Smooth muscle cell of the brain vasculature (primary cell): Measurements from ENCODE around the gene CADM1.

Experiments used
- DNase-seq: peaks from one replicate; pipeline ENCODE4 v3.0.0-alpha.2; 2012; ENCODE audit warnings: low read depth, low spot score

The CADM1 gene

DNA sequence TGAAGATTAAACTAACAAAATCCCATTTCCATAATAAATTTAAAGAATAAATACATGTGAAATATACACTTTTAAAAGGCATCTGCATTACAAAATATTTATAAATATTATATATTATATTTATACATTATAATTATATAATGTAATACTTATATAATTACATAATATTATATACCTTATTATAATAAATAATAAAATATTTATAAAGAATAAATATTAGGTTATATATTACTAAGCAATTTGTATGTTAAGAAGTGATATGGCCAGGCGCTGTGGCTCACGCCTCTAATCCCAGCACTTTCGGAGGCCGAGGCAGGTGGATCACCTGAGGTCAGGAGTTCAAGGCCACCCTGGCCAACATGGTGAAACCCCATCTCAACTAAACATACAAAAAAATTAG, 97.8 kb downstream of the CADM1 start:
- DNase-seq, result no peak

DNA sequence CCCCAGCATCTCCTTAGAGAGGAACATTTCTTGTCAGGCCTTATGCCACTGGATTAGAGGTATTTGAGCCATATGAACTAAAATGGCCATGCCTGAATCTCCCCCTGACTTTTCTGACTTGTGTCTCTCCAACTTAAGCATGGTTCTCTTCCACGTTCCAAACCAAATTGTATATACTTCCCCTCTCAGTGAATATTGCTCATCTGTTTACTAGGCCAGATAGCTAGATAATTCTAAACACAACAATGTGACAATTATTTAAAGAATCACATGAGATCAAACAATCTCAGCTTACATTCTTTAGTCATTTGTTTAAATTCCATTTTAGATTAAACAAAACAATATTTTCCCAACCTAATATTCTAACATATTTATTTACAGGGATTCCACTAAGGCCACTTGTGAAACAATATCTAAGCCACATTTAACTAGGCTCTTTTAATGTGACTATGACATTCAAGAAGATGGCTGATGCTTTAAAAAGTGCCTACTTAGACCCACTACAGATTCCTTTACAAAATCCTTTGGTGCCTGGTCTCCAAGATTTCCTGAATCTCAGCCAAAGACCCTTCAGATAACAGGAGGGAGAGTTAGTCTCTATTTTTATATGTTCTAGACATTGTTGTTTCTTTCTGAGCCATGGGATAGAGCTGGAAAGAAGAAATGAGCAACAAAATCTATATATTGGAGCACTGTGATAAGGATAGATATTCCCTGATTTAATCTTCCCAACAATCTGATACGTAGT, 105.7 kb downstream of the CADM1 start:
- no peak for DNase-seq

DNA sequence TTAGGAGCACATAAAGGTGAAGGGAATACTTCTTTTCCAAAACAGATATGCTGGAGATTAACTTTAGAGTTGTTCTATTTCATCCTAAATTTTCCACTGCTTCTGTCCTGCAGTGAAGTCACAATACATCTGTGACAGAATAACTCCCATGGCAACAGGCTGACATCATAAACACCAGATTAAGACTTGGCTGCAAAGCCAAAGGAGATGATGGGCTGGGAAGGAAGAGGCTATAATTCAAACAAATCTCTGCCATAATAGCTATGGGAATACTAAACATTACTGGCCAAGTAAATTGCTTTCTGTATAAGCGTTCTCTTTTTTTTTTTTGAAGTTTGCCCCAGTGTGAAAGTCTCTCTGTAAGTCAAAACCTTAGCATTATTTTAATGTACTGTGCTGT, 107.7 kb downstream of the CADM1 start:
- DNase-seq, result no peak

DNA sequence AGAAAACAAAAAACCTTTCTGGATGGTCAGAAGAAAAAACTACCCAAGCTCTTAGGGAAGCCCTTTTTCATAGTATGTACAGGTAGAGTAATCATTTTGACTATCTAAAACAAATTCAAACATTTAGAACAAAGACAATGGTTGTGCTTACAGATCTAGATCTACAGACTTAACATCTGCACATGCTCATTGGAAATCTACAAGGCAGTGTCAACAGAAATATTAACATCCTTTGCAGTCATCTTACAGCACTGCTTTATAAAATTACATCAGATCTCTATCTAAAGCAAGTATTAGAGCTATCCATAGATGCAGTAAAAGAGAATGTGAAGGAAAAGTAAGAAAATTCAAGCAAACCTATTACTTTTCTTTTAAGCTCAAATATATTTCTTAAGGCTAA, 110.3 kb downstream of the CADM1 start:
- no peak for DNase-seq

DNA sequence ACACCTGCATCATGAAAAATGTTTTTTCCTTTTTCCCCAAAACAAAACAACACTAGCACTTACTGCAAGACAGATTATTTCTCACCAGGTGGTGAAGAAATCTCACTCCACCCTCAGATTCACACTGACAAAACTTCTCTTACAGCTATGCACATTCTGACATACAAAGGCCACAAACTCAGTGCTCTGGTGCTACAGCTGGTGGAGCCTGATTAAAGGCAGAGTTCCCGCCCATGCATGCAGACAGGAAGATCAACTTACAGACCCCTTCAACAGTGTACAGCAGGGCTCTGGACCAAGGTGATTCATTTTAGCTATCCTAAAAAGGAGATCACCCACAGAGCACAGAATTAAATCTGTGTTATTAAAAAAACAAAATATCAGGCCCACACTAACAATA, 112.6 kb downstream of the CADM1 start:
- no peak for DNase-seq

DNA sequence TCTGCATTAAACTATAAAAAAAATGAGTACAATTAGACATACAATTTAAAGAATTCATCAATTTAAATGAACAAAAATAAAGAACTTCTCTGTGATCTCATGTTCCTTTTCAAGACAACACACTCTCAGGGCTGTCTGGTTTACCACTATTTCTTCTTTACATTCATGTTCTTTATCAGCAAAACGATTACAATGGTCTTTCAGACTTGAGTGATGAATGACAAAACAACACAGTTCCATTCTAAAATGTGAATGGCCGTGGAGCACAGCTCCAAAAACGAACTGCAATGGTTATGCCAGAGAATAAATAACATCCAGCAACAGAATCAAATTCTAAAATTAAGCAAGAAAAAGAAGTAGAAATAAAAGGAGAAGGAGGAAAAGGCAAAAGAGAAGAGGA, 113.1 kb downstream of the CADM1 start:
- no peak for DNase-seq

DNA sequence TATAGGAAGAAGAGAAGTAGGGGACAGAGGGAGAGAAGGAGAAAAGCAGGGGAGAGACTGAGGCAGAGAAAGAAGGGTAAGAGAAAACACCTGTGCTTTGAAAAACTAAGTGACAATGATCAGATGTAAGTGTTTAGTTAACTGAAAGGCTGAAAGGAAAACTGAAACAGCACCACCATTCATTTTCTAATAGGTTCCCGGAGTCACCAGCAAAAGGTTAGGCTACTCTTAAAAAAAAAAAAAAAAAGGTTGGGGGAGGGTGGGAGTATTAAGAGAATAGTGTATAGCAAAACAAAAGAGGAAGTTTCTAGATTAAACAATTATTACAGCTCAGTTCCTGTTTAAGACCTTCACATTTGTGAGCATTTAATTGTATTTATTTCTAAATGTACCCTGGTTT, 113.8 kb downstream of the CADM1 start:
- no peak for DNase-seq

DNA sequence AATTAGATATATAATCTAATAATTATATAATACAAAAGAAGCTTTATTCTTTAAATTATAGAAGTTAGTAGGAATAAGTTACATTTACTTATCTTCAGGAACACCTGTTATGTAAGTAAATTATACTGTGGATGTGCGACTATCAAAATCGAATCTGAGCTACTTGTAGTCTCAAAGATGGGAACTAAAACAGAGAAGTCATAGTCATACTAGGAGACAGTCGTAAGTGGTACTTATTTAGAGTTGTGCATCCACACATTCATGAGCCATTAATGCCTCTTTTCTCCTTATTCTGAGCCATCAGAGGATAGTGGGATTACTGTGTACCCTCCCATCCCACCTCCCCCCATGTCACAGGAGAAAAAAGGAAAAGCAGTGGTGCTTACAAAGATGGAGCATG, 114.4 kb downstream of the CADM1 start:
- no peak for DNase-seq

DNA sequence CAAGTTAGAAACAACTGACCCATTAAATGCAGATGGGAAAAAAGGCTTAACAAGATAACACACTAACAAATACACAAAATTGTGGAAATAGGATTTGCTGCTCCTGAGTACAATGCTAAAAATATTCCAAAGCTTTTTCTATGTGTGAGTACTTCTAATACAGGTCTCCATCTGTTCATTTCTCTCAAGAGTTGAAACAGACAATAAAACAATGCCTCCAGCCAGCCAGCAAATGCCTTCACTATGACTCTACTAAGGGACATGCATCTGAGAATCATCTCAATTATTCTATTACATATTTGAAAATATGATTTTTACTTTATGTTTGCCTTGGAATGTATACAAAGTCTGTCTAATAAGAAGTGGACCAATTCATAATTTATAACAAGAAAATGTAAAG, 119.0 kb downstream of the CADM1 start:
- DNase-seq, result no peak

DNA sequence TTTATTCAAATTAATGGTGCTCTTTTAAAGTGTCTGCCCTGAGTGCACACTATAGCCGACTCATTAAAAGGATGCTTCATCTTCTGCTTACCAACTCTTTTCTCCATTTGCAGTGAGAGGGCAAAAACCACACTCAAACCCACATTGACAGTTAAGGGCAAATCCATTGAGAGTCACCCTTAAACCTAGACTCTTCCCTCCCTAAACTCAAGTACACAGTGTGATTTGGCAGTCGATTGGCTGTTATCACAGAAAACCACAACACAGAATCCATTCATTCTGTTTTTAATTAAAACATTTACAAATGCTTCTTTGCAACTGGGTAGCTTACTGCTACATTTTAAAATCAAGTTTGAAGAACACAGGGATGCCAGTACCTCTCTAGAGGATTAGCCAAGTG, 120.0 kb downstream of the CADM1 start:
- DNase-seq, result no peak

DNA sequence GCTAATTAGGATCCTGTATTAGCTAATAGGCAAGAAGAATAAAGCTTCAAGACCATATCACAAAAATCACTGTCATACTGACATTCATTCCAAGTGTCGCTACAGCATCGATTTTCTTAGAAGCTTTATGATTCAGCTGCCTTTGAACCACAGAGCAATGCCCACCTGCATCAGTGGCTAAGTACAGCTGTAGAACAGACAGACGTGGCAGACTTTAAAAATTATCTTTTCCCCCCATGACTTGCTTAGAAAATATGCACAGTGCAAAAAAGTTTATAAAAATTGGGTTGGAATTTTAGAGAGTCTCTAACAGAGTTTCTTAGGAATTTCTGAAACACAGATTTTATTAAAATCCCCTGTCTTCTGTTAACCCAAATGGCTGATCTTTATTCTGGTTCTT, 120.8 kb downstream of the CADM1 start:
- no peak for DNase-seq

DNA sequence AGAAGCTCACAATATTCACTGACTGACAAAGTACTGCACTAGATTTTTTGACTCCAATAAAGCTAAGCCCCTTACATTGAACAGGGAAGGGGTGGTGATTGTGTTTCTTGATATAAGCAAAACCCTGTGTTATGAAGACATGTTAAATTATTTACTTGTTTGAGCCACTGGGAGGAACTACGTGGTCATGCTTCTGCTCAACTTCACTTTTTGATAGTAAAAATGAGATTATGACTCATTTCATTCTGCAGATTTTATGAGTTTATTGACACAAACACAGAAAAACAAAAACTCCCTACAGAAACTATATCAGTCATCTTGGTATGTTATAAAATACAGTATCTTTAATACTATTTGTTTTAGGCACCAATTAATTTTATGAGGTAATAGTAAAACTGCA, 124.7 kb downstream of the CADM1 start:
- no peak for DNase-seq

DNA sequence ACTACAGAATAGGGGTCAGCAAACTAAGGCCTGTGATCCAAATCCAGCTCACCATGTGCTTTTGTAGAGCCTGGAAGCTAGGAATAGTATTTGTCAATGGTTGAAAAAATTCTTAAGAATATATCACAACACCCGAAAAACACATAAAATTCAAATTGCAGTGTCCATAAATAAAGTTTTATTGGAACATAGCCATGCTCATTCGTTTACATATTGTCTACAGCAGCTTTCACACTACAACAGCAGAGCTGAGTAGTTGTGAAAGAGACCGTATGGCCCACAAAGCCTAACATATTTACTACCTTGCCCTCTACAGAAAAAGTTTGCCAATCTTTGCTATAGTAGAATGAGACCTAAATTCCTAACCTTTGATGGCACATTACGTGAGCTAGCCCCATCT, 125.7 kb downstream of the CADM1 start:
- DNase-seq, result no peak

DNA sequence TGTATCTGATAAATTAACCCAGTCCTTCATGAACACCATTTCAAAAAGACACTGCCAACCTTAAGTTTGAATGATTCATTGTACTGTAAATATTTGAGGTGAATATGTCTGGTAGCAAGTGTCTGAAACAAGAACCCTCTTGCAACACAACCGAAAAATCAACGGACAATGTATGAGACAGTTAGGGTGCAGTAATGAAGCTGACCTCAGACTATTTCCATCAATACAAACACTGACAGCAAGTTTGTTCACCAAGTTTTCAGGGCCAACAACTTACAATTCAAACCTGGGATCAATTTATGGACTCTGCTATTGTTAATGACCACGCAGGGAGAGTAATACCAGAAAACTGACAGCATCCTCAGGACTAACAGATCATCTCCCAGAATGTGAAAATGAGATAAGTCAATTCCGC, 126.3 kb downstream of the CADM1 start:
- no peak for DNase-seq

DNA sequence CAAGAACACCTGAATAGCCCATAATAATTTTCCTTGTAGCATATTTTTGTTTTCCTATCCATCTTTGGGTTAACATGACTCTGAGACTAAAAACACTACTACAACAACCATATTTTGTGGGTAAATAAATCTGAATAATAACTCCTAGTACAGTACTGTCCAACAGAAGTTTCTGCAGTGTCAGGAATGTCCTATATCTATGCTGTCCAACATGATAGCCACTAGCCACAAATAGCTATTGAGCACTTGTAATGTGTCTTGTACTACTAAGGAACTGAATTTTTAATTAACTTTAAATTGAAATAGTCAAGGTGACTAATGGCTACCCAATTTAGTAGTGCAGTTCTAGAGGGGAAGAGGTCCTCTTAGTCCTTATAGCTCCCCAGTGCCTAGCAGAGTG, 135.6 kb downstream of the CADM1 start:
- no peak for DNase-seq

DNA sequence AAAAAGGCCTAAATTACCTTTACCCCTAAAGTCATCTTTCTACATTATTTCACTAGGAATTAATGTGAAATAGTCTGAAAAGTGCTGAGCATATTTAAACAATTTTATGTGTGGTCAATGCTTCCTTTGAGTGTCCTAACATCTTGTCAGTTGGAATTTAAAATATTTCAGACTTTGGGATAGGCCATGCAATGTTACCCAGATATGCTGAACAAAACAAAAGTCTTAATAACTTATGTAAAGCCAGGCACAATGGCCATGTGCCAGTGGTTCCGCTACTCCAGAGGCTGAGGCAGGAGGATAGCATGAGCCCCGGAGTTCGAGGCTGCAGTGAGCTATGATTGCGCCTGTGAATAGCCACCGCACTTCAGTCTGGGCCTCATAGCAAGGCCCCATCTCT, 137.4 kb downstream of the CADM1 start:
- DNase-seq, result no peak

DNA sequence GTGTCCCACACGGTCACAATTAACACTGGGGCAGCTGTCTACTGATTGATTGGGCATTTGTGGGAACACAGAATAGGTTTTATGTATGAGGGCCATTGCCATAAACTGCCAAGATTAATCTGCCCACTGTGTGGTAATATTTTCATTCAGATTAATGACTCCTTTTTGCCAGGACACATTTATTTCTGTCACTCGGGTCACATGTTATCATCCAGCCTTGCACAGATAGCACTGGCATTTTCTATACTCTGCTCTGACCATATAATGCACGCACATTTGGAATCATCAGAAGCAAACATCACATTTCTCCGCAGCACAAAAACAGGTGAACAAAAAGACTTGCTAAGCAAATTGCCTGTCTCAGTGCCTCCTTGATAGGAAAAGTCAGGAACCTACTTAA, 138.3 kb downstream of the CADM1 start:
- DNase-seq, result no peak

DNA sequence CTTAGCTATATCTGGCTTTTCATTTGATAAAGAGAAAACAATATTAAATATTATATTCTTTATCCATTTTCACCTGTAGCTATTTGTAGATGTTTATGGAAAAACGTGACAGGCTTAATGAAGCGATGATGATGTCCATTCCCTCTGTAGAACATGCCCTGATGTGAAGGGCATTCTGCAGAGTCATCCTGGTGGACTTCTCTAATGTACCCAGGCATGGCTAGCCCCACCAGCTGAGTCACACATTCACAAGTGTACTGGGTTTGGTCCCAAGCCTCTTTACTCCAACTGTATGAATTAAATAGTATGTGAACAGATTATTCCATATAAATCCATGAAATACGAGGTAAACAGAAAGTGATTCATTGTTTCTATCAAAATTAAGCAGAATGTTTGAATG, 139.3 kb downstream of the CADM1 start:
- no peak for DNase-seq

DNA sequence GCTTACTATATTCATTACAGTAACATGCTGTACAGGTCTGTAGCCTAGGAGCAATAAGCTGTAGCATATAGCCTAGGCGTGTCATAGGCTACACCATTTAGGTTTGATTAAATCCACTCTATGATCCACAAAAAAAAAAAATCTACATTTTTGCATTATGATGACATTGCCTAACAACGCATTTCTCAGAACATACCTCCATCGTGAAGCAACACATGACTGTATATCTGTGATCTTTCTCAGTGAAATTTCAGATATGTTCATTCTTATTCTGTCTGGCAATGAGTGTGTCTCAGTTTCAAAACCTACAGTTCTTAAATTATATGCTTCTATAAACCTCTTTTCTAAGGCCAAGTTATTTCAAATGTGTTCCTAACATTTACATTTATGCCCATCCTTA, 140.3 kb downstream of the CADM1 start:
- DNase-seq, result no peak

DNA sequence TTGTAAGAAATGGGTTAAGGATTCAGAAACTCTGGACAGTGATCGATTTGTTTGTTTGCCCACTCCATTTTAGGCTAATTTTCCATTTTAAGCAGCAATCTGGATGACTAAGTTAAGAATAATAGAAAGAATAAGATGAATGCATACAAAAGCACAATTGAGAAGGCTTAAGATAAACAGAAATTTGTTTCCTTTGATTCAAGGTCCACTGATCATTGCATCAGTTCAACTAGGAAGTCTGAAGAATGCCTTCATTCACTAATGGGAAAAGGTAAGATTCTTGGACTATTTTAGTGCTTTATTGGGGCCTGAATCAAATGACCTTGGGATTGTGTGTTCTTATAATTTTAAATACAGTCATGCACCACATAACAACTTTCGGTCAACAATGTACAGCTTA, 140.8 kb downstream of the CADM1 start:
- DNase-seq, result no peak

DNA sequence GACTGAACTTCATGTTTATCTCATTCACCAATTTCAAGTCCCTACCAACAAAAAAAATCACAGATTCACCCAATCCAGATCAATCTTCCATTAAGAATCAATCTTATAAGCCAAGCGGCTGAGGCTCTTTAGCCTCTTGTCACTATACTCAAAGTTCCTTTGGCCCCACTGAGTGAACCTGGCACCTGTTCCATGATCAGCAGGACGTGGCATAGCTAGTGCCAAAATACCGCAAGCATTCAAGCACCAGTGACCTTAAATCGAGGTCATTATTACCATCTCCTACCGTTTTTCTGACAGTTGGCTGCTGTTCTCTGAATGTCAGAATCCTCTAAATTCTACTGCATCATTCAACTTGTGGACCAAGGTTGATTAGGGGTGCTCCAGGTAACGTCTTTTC, 141.2 kb downstream of the CADM1 start:
- DNase-seq, result no peak

DNA sequence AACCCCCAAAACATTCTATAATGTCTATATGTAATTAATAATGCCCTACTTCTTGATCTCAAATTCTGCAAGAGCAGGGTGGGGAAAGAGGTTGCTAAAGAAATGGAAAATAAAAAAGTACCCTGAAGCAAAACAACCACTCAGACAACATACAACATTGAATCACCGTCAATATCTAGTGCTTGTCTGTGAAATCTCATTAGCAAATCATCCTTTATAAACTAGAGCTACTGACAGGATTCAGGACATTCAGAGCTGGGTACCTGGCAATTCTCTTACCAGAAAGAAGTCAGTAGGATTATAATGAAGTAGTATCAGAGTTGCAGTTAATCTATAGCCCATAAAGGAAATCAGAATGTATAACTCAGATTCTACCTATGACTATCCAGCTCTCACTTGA, 143.2 kb downstream of the CADM1 start:
- no peak for DNase-seq

DNA sequence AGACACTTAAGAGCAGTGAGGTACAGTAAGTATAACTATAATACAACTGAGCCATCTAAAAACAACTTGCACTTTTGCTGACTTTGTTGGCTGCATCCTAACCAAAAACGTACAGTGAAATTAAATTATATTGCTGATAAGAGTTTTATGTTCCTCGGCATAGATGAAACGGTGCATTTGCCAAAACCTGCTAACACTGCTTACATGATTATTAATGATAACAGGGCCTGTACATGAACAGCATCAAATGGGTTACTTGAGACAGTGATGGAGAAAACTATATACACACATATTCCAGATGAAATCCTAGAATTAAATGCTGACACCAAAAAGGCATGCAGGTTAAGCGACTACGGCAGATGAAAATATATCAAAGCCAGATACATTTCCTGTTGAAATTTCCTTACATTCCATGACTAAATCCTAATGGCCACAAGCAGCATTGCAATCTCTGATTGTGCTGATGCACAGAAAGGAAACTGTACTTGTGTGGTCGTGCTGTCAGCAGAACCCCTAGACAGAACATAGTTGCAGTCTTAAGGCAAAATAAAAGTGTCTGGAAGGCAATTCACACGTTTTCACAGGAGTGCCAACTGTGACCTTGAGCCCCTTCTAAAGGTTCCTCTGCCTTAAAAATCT, 143.9 kb downstream of the CADM1 start:
- no peak for DNase-seq

DNA sequence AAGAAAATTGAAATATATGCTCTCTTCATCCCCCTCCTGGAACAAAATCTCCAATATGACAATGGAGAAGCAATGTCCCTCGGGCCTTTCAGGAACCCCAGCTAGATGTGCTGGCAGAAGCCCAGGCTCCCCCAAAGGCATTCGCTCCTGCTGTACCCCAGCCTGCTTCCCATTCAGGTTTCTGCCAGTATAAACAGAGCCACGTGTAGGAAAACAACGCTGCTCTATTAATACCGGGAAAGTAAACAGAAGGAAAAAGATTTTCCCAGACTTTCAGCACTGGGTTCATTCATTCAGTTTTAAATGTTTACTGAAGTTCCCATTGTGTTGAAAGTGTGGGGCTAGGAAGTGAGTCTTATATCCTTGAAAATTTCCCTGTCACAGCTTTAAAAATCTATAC, 147.1 kb downstream of the CADM1 start:
- DNase-seq, result no peak
